HUDEP-2 (cell line): ENCODE data around the gene PWP1.

ENCODE experiments used
- DNase-seq, 76 experiments: peaks; one replicate each; lab custom pipeline; 2025; ENCODE audit not compliant: unreplicated experiment in 76 of 76; lab: John Stamatoyannopoulos, UW

The PWP1 gene

GRCh38 chr12:107685360-107686248 lies at the start of gene PWP1:
TSS of gene PWP1 (plus strand) at chr12:107685799. CDS start at chr12:107685900, 101 bp downstream.
- peak; percentile 23 to 95 (median 88) for DNase-seq

GRCh38 chr12:107641154-107641553 lies 44.4 kb upstream of the PWP1 start:
- no peak for DNase-seq

GRCh38 chr12:107642240-107642639 lies 43.4 kb upstream of the PWP1 start:
- no peak for DNase-seq

GRCh38 chr12:107645630-107646333 lies 39.8 kb upstream of the PWP1 start:
- DNase-seq, result no peak

- DNase-seq, result no peak
These were observed 39.2 kb upstream of the PWP1 start for GRCh38 chr12:107646436-107646835.

GRCh38 chr12:107649661-107650061 lies 35.9 kb upstream of the PWP1 start:
- DNase-seq, result no peak

- no peak for DNase-seq
These were observed 34.6 kb upstream of the PWP1 start for GRCh38 chr12:107650977-107651376.

- no peak for DNase-seq
These were observed 33.8 kb upstream of the PWP1 start for GRCh38 chr12:107651571-107652449.

- DNase-seq, result no peak
These were observed 32.1 kb upstream of the PWP1 start for GRCh38 chr12:107653519-107653918.

GRCh38 chr12:107654873-107655272 lies 30.7 kb upstream of the PWP1 start:
- no peak for DNase-seq

- DNase-seq, result peak in 9 of 76 experiments; percentile 0 to 26 (median 14)
These were observed 30.1 kb upstream of the PWP1 start for GRCh38 chr12:107655281-107656065.

- no peak for DNase-seq
These were observed 29.3 kb upstream of the PWP1 start for GRCh38 chr12:107656302-107656701.

- no peak for DNase-seq
These were observed 28.5 kb upstream of the PWP1 start for GRCh38 chr12:107657133-107657532.

GRCh38 chr12:107657621-107658020 lies 28.0 kb upstream of the PWP1 start:
- DNase-seq, result no peak

- DNase-seq, result no peak
These were observed 25.4 kb upstream of the PWP1 start for GRCh38 chr12:107660235-107660634.

GRCh38 chr12:107660861-107661415 lies 24.7 kb upstream of the PWP1 start:
- no peak for DNase-seq

GRCh38 chr12:107661830-107662229 lies 23.8 kb upstream of the PWP1 start:
- DNase-seq, result no peak

- DNase-seq, result no peak
These were observed 23.1 kb upstream of the PWP1 start for GRCh38 chr12:107662484-107662883.

- DNase-seq, result no peak
These were observed 22.3 kb upstream of the PWP1 start for GRCh38 chr12:107663277-107663676.

GRCh38 chr12:107666009-107666408 lies 19.6 kb upstream of the PWP1 start:
- no peak for DNase-seq
